Immature natural killer cell (primary cell): ENCODE measurements around the gene NUB1. TPM values are rescaled to one million over a fixed set of nuclear protein-coding genes. Genes with fewer than 3 reads are reported as not detected.

Experiments used
- DNase-seq, 3 donors: peaks; one replicate each; pipeline ENCODE4 v3.0.0; 2022; ENCODE audit warnings: mixed read lengths in 1 of 3
- H3K27ac Mint-ChIP-seq, 6 donors: one replicate each; pipeline ENCODE4 v1.8.0; 2020; ENCODE audit warnings: mixed read lengths in 6 of 6, mild to moderate bottlenecking in 5 of 6, inconsistent platforms in 4 of 6, moderate library complexity in 3 of 6
- H3K27me3 Mint-ChIP-seq, 3 donors: one replicate each; pipeline ENCODE4 v1.8.0; 2020 to 2021; ENCODE audit warnings: low read depth in 3 of 3, mild to moderate bottlenecking in 3 of 3, mixed read lengths in 3 of 3, moderate library complexity in 3 of 3, inconsistent platforms in 1 of 3
- H3K36me3 Mint-ChIP-seq, 3 donors: one replicate each; pipeline ENCODE4 v1.8.0; 2020; ENCODE audit warnings: mixed read lengths in 3 of 3, inconsistent platforms in 2 of 3, mild to moderate bottlenecking in 2 of 3
- H3K4me1 Mint-ChIP-seq, 2 donors: one replicate each; pipeline ENCODE4 v1.8.0; 2020; ENCODE audit warnings: inconsistent platforms in 2 of 2, mild to moderate bottlenecking in 2 of 2, mixed read lengths in 2 of 2, moderate library complexity in 1 of 2
- H3K4me3 Mint-ChIP-seq, 5 donors: one replicate each; pipeline ENCODE4 v1.8.0; 2020; ENCODE audit warnings: mild to moderate bottlenecking in 5 of 5, mixed read lengths in 5 of 5, inconsistent platforms in 3 of 5, moderate library complexity in 3 of 5
- H3K9me3 Mint-ChIP-seq, 6 donors: one replicate each; pipeline ENCODE4 v1.8.0; 2020; ENCODE audit warnings: mild to moderate bottlenecking in 6 of 6, mixed read lengths in 6 of 6, inconsistent platforms in 4 of 6, moderate library complexity in 3 of 6
- polyA plus RNA-seq, 3 donors: library from polyadenylated mRNA; unstranded; fragments of 300-500 nt; fragmentation: Illumina TruSeq; gene quantifications; one replicate each; pipeline ENCODE4 v1.2.3, GENCODE V29; 2021

NUB1 gene
- polyA plus RNA-seq, 3 donors from 2014 or later, result 49.8 to 85.4 (median 77.4) TPM

DNA sequence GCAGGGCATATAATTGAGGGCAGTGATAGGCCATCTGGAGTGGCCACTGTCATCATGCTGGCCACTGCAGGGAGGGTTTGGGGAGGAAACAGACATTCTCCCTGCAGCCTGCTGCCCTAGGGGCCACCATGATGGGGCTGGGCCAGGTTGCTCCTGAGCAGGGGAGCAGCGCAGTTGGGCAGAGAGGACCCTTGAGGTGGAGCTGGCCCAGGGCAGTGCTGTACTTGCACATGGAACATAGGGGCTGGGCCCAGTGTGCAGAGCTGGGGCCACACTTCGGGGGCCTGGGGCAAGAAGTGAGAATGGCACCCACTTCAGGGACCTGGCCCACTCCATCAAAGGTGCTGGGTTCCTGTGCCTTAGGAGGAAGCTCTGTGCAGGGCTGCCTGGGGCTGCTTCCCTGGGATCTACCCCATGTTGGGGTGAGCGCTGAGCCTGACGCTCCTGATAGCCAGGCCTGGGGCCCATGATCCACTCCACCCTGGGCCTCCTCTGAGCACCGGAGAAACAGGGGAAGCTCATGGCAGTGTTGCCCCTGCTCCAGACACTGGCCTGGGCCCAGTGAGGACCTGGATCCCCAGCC, 21.3 kb upstream of the NUB1 start:
- Mint-ChIP-seq H3K36me3 (peaks cover 0 to 9% (median 0%) of the 10 kb centered on the region in 3 donors), H3K27me3 (peaks cover 0 to 4% (median 2%) of the 10 kb centered on the region in 3 donors), H3K4me3 (no peak overlapping the region), H3K27ac (no peak overlapping the region), H3K9me3 (peaks cover 0 to 14% (median 9%) of the 10 kb centered on the region in 6 donors), H3K4me1 (no peaks in the 10 kb centered on the region)
- no peak for DNase-seq

DNA sequence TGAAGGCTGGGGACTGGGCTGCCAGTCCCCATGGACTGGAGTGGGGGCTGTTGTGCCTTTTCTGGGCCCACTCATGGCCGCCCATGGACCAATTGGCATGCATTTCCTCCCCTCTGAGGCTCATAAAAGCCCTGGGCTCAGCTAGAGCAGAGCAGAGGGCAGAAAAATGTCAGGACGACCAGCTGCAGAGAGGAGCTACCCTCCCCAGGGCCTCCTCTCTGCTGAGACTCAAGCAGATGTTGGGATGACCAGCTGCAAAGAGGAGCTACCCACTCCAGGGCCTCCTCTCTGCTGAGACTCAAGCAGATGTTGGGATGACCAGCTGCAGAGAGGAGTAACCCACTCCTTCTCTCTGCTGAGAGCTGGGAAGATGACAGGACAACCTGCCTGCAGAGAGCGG, 20.3 kb upstream of the NUB1 start:
- no peak for DNase-seq
- no peak overlapping the region for H3K4me3 Mint-ChIP-seq
- H3K36me3 Mint-ChIP-seq, result peaks cover 0 to 9% (median 0%) of the 10 kb centered on the region in 3 donors
- peaks cover 0 to 14% (median 9%) of the 10 kb centered on the region in 6 donors for H3K9me3 Mint-ChIP-seq
- H3K27me3 Mint-ChIP-seq, result peaks cover 0 to 4% (median 4%) of the 10 kb centered on the region in 3 donors
- H3K27ac Mint-ChIP-seq, result no peak overlapping the region
- H3K4me1 Mint-ChIP-seq, result no peaks in the 10 kb centered on the region

DNA sequence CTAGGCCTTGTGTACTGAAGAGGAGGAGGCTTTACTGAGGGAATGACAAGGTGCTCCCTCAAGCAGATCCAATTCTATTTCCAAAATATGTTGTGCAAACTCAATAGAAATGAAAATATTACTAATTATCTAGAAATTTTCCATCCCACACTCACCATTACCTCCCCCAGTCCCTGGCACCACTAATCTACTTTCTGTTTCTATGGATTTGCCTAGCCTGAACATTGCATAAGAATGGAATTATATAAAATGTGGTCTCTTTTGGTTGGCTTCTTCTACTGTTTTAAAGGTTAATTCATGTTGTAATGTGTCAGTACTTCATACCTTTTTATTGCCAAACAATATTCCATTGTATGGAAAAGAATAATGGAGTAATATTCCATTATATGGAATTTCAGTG, 18.7 kb upstream of the NUB1 start:
- no peak for DNase-seq
- Mint-ChIP-seq H3K4me3 (no peak overlapping the region), H3K4me1 (no peaks in the 10 kb centered on the region), H3K9me3 (peaks cover 0 to 14% (median 9%) of the 10 kb centered on the region in 6 donors), H3K27me3 (peaks cover 0 to 6% (median 4%) of the 10 kb centered on the region in 3 donors), H3K36me3 (peaks cover 0 to 9% (median 0%) of the 10 kb centered on the region in 3 donors), H3K27ac (no peak overlapping the region)

DNA sequence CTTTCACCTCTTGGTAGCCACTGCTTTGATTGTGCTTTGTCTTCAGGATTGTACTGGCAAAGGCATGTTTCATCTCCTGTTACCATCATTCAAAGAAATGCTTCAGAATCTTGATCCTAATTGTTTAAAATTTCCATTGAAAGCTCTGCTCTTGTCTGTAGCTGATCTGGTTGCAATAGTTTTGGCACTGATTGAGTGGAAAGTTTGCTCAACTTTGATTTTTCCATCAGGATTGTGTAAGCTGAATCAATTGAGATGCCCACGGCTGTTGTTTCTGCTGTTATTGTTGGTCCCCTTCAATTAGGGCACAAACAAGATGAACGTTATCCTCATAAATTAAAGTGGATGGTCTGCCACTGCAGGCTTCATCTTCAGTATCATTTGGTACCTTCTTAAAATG, 14.6 kb upstream of the NUB1 start:
- peaks cover 0 to 6% (median 3%) of the 10 kb centered on the region in 3 donors for H3K27me3 Mint-ChIP-seq
- no peak overlapping the region for H3K27ac Mint-ChIP-seq
- no peak overlapping the region for H3K4me3 Mint-ChIP-seq
- H3K4me1 Mint-ChIP-seq, result no peaks in the 10 kb centered on the region
- no peak for DNase-seq
- no peaks in the 10 kb centered on the region for H3K36me3 Mint-ChIP-seq
- H3K9me3 Mint-ChIP-seq, result peaks cover 0 to 3% (median 0%) of the 10 kb centered on the region in 6 donors

DNA sequence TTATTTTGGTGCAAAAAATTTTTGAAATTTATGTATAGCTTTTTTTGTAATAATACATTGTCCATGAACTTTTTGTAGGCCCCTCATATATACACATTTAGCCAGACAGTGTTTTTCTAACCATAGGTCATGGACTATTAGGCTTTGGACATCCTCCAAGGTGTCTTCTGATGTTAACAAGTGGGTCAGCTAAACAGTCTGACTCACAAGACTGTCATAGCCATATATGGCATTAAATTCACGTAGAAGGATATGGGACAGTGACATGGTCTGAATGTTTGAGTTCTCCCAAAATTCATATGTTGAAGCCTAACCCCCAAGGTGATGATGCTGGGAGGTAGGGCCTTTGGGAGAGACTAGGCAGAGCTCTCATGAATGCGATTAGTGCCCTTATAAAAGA, 14.0 kb upstream of the NUB1 start:
- no peak overlapping the region for H3K27ac Mint-ChIP-seq
- no peaks in the 10 kb centered on the region for H3K4me1 Mint-ChIP-seq
- peaks cover 0 to 6% (median 0%) of the 10 kb centered on the region in 3 donors for H3K27me3 Mint-ChIP-seq
- H3K9me3 Mint-ChIP-seq, result no peaks in the 10 kb centered on the region
- no peak for DNase-seq
- no peak overlapping the region for H3K4me3 Mint-ChIP-seq
- H3K36me3 Mint-ChIP-seq, result no peaks in the 10 kb centered on the region

DNA sequence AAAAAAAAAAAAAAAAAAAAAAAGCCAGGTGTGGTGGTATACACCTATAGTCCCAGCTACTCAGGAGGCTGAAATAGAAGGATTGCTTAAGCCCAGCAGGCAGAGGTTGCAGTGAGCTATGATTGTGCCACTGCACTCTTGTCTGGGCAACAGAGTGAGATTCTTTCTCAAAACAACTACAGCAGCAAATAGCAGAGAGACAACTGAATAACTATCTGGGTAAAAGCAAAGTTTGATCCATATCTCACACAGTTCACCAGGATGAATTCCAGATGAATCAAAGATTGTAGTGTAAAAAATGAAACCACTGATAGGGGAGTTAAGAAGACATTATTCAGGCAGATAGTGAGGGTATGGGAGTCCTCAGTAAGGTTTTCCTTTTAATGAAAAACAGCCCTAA, 11.4 kb upstream of the NUB1 start:
- DNase-seq, result no peak
- Mint-ChIP-seq H3K4me3 (no peak overlapping the region), H3K4me1 (no peaks in the 10 kb centered on the region), H3K27me3 (peaks cover 0 to 6% (median 0%) of the 10 kb centered on the region in 3 donors), H3K27ac (no peak overlapping the region), H3K9me3 (no peaks in the 10 kb centered on the region), H3K36me3 (no peaks in the 10 kb centered on the region)

DNA sequence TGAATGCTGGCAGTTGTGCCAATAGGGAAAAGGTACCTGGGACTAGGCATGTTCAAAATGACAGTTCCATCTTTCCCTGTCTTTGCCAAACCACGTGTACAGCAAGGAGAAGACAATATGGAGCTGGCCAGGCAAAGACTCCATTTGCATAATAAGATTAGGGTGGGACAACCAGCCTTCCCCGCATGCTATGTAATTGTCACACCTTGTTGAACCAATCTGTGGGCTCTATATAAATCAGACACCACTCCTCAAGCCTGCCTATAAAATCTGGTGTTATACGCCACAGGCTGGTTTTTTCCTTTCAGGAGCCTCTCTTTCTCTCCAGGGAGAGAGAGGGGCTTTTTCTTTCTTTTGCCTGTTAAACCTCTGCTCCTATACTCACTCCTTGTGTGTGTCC, 11.0 kb upstream of the NUB1 start:
- H3K4me3 Mint-ChIP-seq, result no peak overlapping the region
- no peaks in the 10 kb centered on the region for H3K36me3 Mint-ChIP-seq
- H3K9me3 Mint-ChIP-seq, result no peaks in the 10 kb centered on the region
- no peak overlapping the region for H3K27ac Mint-ChIP-seq
- peaks cover 0 to 5% (median 0%) of the 10 kb centered on the region in 3 donors for H3K27me3 Mint-ChIP-seq
- H3K4me1 Mint-ChIP-seq, result no peaks in the 10 kb centered on the region
- DNase-seq, result no peak

DNA sequence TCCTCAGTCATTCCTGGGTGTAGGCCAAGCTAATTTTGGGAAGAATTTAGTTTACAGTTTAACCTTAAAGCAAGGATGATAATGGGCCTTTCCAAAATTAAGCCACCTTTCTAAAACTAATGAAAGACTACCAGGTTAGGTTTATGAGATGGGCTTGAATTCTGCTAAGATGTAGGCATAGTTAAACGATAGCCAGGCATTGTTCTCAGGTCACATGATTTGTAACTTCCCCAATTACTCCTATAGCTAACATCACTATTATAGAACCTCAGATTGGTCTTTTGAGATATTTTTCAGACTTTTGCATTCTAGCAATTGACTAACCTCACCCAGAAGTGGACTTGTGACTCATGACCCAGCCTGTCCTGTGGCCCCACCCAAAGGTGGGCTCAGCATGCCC, 7.0 kb upstream of the NUB1 start:
- no peak for DNase-seq
- Mint-ChIP-seq H3K9me3 (no peaks in the 10 kb centered on the region), H3K27me3 (peaks cover 0 to 4% (median 0%) of the 10 kb centered on the region in 3 donors), H3K4me3 (no peak overlapping the region), H3K4me1 (peaks cover under 1% of the 10 kb centered on the region in 2 donors), H3K36me3 (no peaks in the 10 kb centered on the region), H3K27ac (peak overlapping the region in 1 of 6 donors; percentile 61)

DNA sequence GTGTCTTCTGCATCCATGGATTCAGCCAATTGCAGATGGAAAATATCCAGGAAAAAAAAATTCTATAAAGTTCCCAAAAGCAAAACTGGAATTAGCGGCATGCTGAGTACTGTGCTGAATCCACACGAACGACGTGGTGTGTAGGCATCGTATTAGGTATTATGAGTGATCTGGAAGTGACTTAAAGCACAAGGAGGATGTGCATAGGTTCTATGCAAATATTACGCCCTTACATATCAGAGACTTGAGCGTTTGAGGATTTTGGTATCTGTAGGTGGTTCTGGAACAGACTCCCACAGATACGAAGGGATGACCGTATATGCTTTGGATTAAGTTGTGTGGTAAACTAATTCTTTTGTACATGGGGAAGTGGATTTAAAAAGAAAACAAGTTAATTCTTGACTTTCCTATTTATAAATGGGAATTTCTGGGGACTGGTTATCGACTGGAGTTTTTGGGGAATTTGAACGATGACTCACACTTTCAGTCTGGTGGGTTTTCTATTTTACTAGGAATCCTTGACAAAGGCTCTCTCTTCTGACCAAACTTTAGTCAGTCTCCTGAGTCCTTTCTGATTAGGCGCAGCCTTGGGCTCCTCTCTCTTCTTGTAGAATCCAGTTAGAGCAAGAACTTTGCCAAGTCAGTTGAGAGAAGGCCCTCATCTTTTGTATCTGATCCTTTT, 5.4 kb upstream of the NUB1 start:
- Mint-ChIP-seq H3K9me3 (no peaks in the 10 kb centered on the region), H3K27ac (no peak overlapping the region), H3K4me3 (no peak overlapping the region), H3K27me3 (peaks cover 0 to 4% (median 3%) of the 10 kb centered on the region in 3 donors), H3K36me3 (no peaks in the 10 kb centered on the region), H3K4me1 (peaks cover 12 to 15% of the 10 kb centered on the region in 2 donors)
- DNase-seq, result no peak

DNA sequence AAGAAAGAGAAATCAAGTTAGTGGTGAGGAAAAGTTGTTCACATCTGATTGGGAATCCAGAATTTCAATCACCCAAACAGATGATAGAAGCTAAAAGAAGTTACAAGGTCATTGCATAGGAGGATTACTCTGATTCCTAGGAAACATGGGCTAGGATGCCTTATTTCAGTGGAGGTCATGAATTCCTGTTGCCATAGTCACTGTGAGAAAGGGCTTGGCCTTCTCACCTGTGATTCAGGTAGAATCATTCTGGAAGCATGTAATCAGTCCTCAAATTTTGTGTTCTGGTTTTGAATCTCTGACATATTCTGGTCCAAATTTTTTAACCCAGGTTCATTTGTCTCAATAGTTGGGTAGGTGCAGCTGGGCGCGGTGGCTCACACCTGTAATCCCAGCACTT, 4.3 kb upstream of the NUB1 start:
- peaks cover 15 to 18% of the 10 kb centered on the region in 2 donors for H3K4me1 Mint-ChIP-seq
- H3K4me3 Mint-ChIP-seq, result no peak overlapping the region
- no peak overlapping the region for H3K27ac Mint-ChIP-seq
- DNase-seq, result no peak
- H3K9me3 Mint-ChIP-seq, result no peaks in the 10 kb centered on the region
- peaks cover 6 to 12% (median 6%) of the 10 kb centered on the region in 3 donors for H3K27me3 Mint-ChIP-seq
- H3K36me3 Mint-ChIP-seq, result no peaks in the 10 kb centered on the region

DNA sequence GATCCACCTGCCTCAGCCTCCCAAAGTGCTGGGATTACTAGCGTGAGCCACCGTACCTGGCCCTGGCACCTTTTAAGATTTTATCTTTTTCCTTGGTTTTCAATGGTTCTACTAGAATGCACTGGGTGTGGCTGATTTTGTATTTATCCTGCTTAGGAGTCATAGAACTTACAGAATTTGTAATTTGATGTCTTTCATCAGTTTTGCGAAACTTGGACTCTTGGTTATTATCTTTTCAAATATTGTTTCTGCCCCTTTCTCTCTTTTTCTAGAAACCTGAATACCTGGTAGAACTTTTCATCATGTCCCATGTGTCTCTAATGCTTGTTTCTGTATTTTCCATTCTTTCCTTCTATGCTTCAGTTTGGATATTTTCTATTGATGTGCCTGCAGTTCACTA, 2.8 kb upstream of the NUB1 start:
- H3K36me3 Mint-ChIP-seq, result peaks cover 0 to 4% (median 0%) of the 10 kb centered on the region in 3 donors
- no peak for DNase-seq
- no peaks in the 10 kb centered on the region for H3K9me3 Mint-ChIP-seq
- H3K4me1 Mint-ChIP-seq, result peaks cover 23 to 29% of the 10 kb centered on the region in 2 donors
- H3K27ac Mint-ChIP-seq, result peak overlapping the region in 1 of 6 donors; percentile 29
- no peak overlapping the region for H3K4me3 Mint-ChIP-seq
- peaks cover 6 to 14% (median 6%) of the 10 kb centered on the region in 3 donors for H3K27me3 Mint-ChIP-seq

DNA sequence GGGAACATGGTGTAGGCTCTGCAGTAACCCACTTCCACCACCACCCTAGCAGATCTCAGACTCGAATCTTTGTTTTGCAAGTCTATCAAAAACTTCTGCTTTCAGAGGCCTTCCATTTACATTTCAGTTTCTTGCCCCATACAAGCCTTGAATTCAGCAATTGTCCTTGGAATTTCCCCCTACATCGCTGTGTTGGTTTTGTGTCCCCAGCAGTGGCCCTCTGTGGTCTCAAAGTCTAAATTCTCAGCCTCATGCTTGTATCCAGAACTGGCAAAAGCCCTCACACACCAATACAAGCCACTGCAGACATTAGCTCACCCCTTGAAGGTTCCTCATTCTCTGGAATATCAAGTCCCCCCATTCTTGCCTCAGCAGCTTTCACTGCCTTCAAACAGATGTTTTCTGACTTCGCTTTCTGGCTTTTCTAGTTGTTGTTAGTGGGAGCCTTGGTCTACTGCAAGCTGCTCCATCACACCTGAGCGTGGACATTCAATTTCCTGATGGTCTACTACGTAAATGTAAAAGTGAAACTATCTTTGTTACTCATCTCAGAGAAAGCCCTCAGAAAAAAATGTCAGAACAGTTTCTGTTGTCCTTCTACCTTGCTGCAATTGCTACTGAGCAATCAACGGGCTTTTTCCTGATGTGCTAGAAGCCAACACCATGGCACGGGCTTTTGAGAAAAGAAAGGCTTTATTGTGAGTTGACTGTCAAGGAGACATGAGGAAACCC, 1.8 kb upstream of the NUB1 start:
- peaks cover 6 to 14% (median 6%) of the 10 kb centered on the region in 3 donors for H3K27me3 Mint-ChIP-seq
- H3K36me3 Mint-ChIP-seq, result peaks cover 0 to 4% (median 0%) of the 10 kb centered on the region in 3 donors
- H3K4me3 Mint-ChIP-seq, result peak overlapping the region in 4 of 5 donors; percentile 8 to 92 (median 43)
- peak overlapping the region; percentile 88 to 96 (median 94) for H3K27ac Mint-ChIP-seq
- H3K9me3 Mint-ChIP-seq, result no peaks in the 10 kb centered on the region
- H3K4me1 Mint-ChIP-seq, result peaks cover 23 to 29% of the 10 kb centered on the region in 2 donors
- peak; percentile 22 to 34 (median 29) for DNase-seq

DNA sequence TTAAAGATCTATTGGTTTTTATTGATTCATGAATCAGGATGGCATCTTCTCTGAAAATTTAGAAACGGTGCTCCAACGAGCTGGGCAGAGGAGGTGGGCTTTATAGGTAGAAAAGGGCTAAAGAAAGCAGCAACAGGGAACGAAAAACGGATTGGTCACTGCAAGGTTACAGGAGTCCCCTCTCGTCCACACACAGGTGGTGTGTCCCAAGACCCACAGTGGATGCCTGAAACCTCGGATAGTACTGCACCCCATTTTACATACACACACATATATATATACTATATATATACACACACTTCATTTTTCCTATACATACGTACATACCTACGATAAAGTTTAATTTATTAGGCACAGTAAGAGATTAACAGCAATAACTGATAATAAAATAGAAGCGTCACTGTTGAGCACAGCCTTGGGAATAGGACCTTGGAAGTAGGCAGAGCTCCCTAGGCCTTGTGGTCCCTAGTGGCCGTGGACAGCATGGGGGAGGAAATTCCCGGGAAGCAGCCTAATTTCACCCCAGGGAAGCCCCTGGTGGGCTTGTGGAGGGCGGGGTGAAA, 737 bp upstream of the NUB1 start:
- Mint-ChIP-seq H3K4me1 (peaks cover 23 to 29% of the 10 kb centered on the region in 2 donors), H3K4me3 (peak overlapping the region; percentile 35 to 92 (median 89)), H3K36me3 (peaks cover 4 to 9% (median 6%) of the 10 kb centered on the region in 3 donors), H3K9me3 (no peaks in the 10 kb centered on the region), H3K27ac (peak overlapping the region; percentile 88 to 96 (median 94)), H3K27me3 (peaks cover 6 to 14% (median 6%) of the 10 kb centered on the region in 3 donors)
- no peak for DNase-seq
